ENCODE results near the gene ICE2. TPM values are rescaled to one million over a fixed set of nuclear protein-coding genes. Genes with fewer than 3 reads are reported as not detected.

ICE2 gene
- total RNA-seq, 1 donor from 2014 or later = 26.5 TPM

- H3K9ac ChIP-seq (ENCODE audit: low read length) = no peak overlapping the region
- no peak overlapping the region for H3K27ac Mint-ChIP-seq (ENCODE audit: unreplicated experiment)
- H3K4me1 Mint-ChIP-seq (ENCODE audit: low read depth, unreplicated experiment) = peaks cover 36% of the 10 kb centered on the region
Observed at GRCh38 chr15:60426870-60427508, 52.0 kb downstream of the ICE2 start.

GRCh38 chr15:60425461-60425860 is 53.5 kb downstream of the ICE2 start:
- TF ChIP-seq CTCF (IDR thresholded peaks at IDR 0.05; ENCODE audit: insufficient read depth, low read depth, low read length) (no peak), EZH2 (IDR thresholded peaks at IDR 0.05; ENCODE audit: insufficient read depth, low read length) (no peak)
- no peaks in the 10 kb centered on the region for H4K20me1 ChIP-seq (ENCODE audit: insufficient read depth, low read length)
- H3K27me3 ChIP-seq (ENCODE audit: insufficient read depth, low read length) = no peaks in the 10 kb centered on the region
- no peaks in the 10 kb centered on the region for H3K9me3 ChIP-seq (ENCODE audit: insufficient read depth, low read depth, low read length)
- H3K79me2 ChIP-seq (ENCODE audit: insufficient read depth, low read length) = no peaks in the 10 kb centered on the region
- no peak for DNase-seq (ENCODE audit: low read depth)
- peak overlapping the region; percentile 15 for H3K27ac Mint-ChIP-seq (ENCODE audit: unreplicated experiment)
- H3K4me1 ChIP-seq (ENCODE audit: insufficient read depth, low read length) = peaks cover 37% of the 10 kb centered on the region
- H2AFZ ChIP-seq (ENCODE audit: low read depth, low read length) = no peak overlapping the region
- H3K27ac ChIP-seq (ENCODE audit: low read depth, low read length) = no peak overlapping the region
- H3K4me2 ChIP-seq (ENCODE audit: low read length) = no peak overlapping the region
- no peak overlapping the region for H3K4me3 ChIP-seq (ENCODE audit: insufficient read depth, low read depth, low read length)
- H3K27me3 Mint-ChIP-seq (ENCODE audit: low read depth, unreplicated experiment) = no peaks in the 10 kb centered on the region
- no peak overlapping the region for H3K4me3 Mint-ChIP-seq (ENCODE audit: unreplicated experiment)
- peaks cover 45% of the 10 kb centered on the region for H3K4me1 Mint-ChIP-seq (ENCODE audit: low read depth, unreplicated experiment)
- H3K9me3 Mint-ChIP-seq (ENCODE audit: unreplicated experiment) = no peaks in the 10 kb centered on the region
- H3K9ac ChIP-seq (ENCODE audit: low read length) = no peak overlapping the region
- no peak for FAIRE-seq
- no peaks in the 10 kb centered on the region for H3K36me3 Mint-ChIP-seq (ENCODE audit: low read depth, unreplicated experiment)
- H3K36me3 ChIP-seq (ENCODE audit: insufficient read depth, low read length) = peaks cover 2% of the 10 kb centered on the region

More at GRCh38 chr15:60426870-60427508, 52.0 kb downstream of the ICE2 start:
- Mint-ChIP-seq H3K36me3 (ENCODE audit: low read depth, unreplicated experiment) (no peaks in the 10 kb centered on the region), H3K9me3 (ENCODE audit: unreplicated experiment) (no peaks in the 10 kb centered on the region), H3K27me3 (ENCODE audit: low read depth, unreplicated experiment) (no peaks in the 10 kb centered on the region), H3K4me3 (ENCODE audit: unreplicated experiment) (no peak overlapping the region)
- Histone ChIP-seq H3K27me3 (ENCODE audit: insufficient read depth, low read length) (no peaks in the 10 kb centered on the region), H3K79me2 (ENCODE audit: insufficient read depth, low read length) (no peaks in the 10 kb centered on the region), H2AFZ (ENCODE audit: low read depth, low read length) (no peak overlapping the region), H4K20me1 (ENCODE audit: insufficient read depth, low read length) (no peaks in the 10 kb centered on the region), H3K9me3 (ENCODE audit: insufficient read depth, low read depth, low read length) (no peaks in the 10 kb centered on the region), H3K27ac (ENCODE audit: low read depth, low read length) (peak overlapping the region; percentile 2), H3K4me1 (ENCODE audit: insufficient read depth, low read length) (peaks cover 26% of the 10 kb centered on the region), H3K4me3 (ENCODE audit: insufficient read depth, low read depth, low read length) (no peak overlapping the region), H3K4me2 (ENCODE audit: low read length) (peak overlapping the region; percentile 64), H3K36me3 (ENCODE audit: insufficient read depth, low read length) (peaks cover 6% of the 10 kb centered on the region)
- DNase-seq (ENCODE audit: low read depth) (peak; percentile 80), FAIRE-seq (peak; percentile 64)
- TF ChIP-seq EZH2 (IDR thresholded peaks at IDR 0.05; ENCODE audit: insufficient read depth, low read length) = no peak
- no peak for TF ChIP-seq CTCF (IDR thresholded peaks at IDR 0.05; ENCODE audit: insufficient read depth, low read depth, low read length)

- Mint-ChIP-seq H3K9me3 (ENCODE audit: unreplicated experiment) (no peaks in the 10 kb centered on the region), H3K27ac (ENCODE audit: unreplicated experiment) (peak overlapping the region; percentile 97), H3K4me3 (ENCODE audit: unreplicated experiment) (peak overlapping the region; percentile 55), H3K4me1 (ENCODE audit: low read depth, unreplicated experiment) (peaks cover 56% of the 10 kb centered on the region), H3K36me3 (ENCODE audit: low read depth, unreplicated experiment) (no peaks in the 10 kb centered on the region), H3K27me3 (ENCODE audit: low read depth, unreplicated experiment) (no peaks in the 10 kb centered on the region)
- Histone ChIP-seq H3K4me1 (ENCODE audit: insufficient read depth, low read length) (peaks cover 42% of the 10 kb centered on the region), H4K20me1 (ENCODE audit: insufficient read depth, low read length) (no peaks in the 10 kb centered on the region), H3K27ac (ENCODE audit: low read depth, low read length) (peak overlapping the region; percentile 69), H3K9ac (ENCODE audit: low read length) (peak overlapping the region; percentile 32), H2AFZ (ENCODE audit: low read depth, low read length) (no peak overlapping the region), H3K4me2 (ENCODE audit: low read length) (peak overlapping the region; percentile 71), H3K79me2 (ENCODE audit: insufficient read depth, low read length) (no peaks in the 10 kb centered on the region), H3K9me3 (ENCODE audit: insufficient read depth, low read depth, low read length) (no peaks in the 10 kb centered on the region), H3K4me3 (ENCODE audit: insufficient read depth, low read depth, low read length) (no peak overlapping the region), H3K36me3 (ENCODE audit: insufficient read depth, low read length) (peaks cover 2% of the 10 kb centered on the region), H3K27me3 (ENCODE audit: insufficient read depth, low read length) (no peaks in the 10 kb centered on the region)
- no peak for TF ChIP-seq CTCF (IDR thresholded peaks at IDR 0.05; ENCODE audit: insufficient read depth, low read depth, low read length)
- TF ChIP-seq EZH2 (IDR thresholded peaks at IDR 0.05; ENCODE audit: insufficient read depth, low read length) = no peak
- DNase-seq (ENCODE audit: low read depth) (no peak), FAIRE-seq (no peak)
Observed at GRCh38 chr15:60424006-60424405, 54.9 kb downstream of the ICE2 start.

All from astrocyte (in vitro differentiated cells and primary cell).